Thymus (tissue), 11 donors: Measurements from ENCODE around the gene PLCG1. TPM values are rescaled to one million over a fixed set of nuclear protein-coding genes. Genes with fewer than 3 reads are reported as not detected.

Source experiments
- DNase-seq, 9 donors: peaks; one replicate each; pipeline ENCODE4 v3.0.0-alpha.2; 2013; ENCODE audit warnings: low spot score in 9 of 9, low read depth in 6 of 9, missing footprints in 1 of 9
- H3K27ac ChIP-seq, 2 donors: one replicate each; pipeline ENCODE4 v1.5.1; 2013; ENCODE audit warnings: control low read depth in 1 of 2, low read depth in 1 of 2, low read length in 1 of 2, mild to moderate bottlenecking in 1 of 2, moderate library complexity in 1 of 2
- H3K27me3 ChIP-seq, 2 donors: one replicate each; pipeline ENCODE4 v1.5.1; 2013; ENCODE audit warnings: low read length in 1 of 2; ENCODE audit not compliant: control insufficient read depth in 2 of 2, insufficient read depth in 1 of 2
- H3K36me3 ChIP-seq, 2 donors: one replicate each; pipeline ENCODE4 v1.5.1; 2013; ENCODE audit warnings: low read length in 1 of 2, mild to moderate bottlenecking in 1 of 2, moderate library complexity in 1 of 2; ENCODE audit not compliant: control insufficient read depth in 2 of 2, insufficient read depth in 2 of 2
- H3K4me1 ChIP-seq, 2 donors: one replicate each; pipeline ENCODE4 v1.5.1; 2013; ENCODE audit warnings: low read length in 2 of 2; ENCODE audit not compliant: control insufficient read depth in 2 of 2, insufficient read depth in 2 of 2
- H3K4me3 ChIP-seq, 2 donors: one replicate each; pipeline ENCODE4 v1.5.1; 2013; ENCODE audit warnings: low read length in 2 of 2, control low read depth in 1 of 2, mild to moderate bottlenecking in 1 of 2
- H3K9me3 ChIP-seq, 2 donors: one replicate each; pipeline ENCODE4 v1.5.1; 2013; ENCODE audit warnings: low read length in 1 of 2, mild to moderate bottlenecking in 1 of 2; ENCODE audit not compliant: control insufficient read depth in 2 of 2, insufficient read depth in 1 of 2
- WGBS: extraction: QIAGEN DNeasy Blood & Tissue Kit; methylation state at CpG from one replicate; pipeline ENCODE4 v1.1.7; 2013; 5-methylcytosine and 5-hydroxymethylcytosine counted together
- polyA plus RNA-seq: library from polyadenylated mRNA; stranded (reverse); fragments of 200-250 nt; gene quantifications from one replicate; pipeline ENCODE4 v1.2.3, GENCODE V29; 2013
- total RNA-seq: library from RNA; stranded (reverse); fragments of 120-200 nt; gene quantifications from one replicate; pipeline ENCODE4 v1.2.4, GENCODE V29; 2013
- donor health status: healthy.

Gene PLCG1
- total and polyA plus RNA-seq, 2 donors = 103 to 126 TPM

DNA sequence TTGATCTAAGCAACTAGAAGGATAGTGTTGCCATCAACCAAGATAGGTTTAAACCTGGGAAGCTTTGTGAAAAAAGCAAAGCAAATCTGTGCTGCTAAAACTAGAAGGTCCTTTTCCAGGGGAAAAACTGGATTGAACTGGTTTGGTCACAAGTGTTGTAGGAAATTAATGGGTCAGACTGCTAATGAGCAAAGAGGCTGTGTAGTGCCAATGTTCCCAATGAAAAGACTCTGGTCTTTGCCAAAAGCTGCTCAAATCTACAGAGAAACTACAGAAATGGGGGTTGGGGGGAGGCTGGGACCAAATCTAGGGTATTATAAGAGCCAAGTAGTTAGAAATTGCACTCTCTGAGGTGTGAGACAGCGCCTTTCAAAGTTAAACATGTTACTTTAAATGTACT is 85.0 kb downstream of the PLCG1 start:
- Histone ChIP-seq H3K36me3 (no peaks in the 10 kb centered on the region), H3K27me3 (no peaks in the 10 kb centered on the region), H3K27ac (no peak overlapping the region), H3K9me3 (no peaks in the 10 kb centered on the region), H3K4me3 (no peak overlapping the region), H3K4me1 (no peaks in the 10 kb centered on the region)
- DNase-seq = no peak
- WGBS = 96% methylated on average over 1 of the region's 1 CpG

DNA sequence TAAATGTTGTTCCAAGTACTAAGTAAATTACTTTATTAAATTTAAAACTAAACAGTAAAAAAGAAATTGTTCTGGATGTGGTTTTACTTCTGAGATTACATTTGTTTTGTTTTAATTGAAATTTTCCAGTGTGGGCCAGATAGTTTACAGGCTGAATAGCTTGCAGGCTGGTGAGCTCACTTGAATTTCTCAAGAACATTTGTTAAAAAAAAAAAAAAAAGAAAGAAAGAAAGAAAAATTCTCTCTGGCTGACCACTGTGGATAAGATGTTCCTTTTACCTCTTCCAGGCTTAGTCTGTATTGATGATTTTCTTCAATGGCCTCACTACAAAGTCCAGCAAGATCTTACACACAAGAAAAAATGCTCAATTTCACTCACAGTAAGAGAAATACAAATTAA is 85.4 kb downstream of the PLCG1 start:
- DNase-seq = no peak
- Histone ChIP-seq H3K36me3 (no peaks in the 10 kb centered on the region), H3K4me3 (no peak overlapping the region), H3K27me3 (no peaks in the 10 kb centered on the region), H3K9me3 (no peaks in the 10 kb centered on the region), H3K27ac (no peak overlapping the region), H3K4me1 (no peaks in the 10 kb centered on the region)

DNA sequence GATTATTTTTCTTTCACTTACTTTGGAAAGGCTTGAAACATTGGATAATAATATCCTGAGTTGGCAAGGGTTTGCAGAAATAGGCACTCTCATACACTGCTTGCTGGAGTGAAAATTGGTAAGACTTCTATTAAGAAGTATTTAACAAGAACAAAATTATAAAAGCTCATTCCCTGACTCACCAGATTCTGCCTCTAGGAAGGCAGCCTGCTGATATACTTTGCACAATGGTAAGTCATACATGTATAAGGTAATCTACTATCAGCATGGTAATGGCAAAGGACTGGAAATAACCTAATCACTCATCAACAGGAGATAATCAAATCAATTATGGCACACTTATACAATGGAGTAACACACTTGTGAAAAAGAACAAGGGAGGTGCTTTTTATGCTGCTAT is 85.8 kb downstream of the PLCG1 start:
- no peak for DNase-seq
- H3K9me3 ChIP-seq = no peaks in the 10 kb centered on the region
- no peaks in the 10 kb centered on the region for H3K27me3 ChIP-seq
- H3K36me3 ChIP-seq = no peaks in the 10 kb centered on the region
- H3K27ac ChIP-seq = no peak overlapping the region
- no peaks in the 10 kb centered on the region for H3K4me1 ChIP-seq
- no peak overlapping the region for H3K4me3 ChIP-seq

DNA sequence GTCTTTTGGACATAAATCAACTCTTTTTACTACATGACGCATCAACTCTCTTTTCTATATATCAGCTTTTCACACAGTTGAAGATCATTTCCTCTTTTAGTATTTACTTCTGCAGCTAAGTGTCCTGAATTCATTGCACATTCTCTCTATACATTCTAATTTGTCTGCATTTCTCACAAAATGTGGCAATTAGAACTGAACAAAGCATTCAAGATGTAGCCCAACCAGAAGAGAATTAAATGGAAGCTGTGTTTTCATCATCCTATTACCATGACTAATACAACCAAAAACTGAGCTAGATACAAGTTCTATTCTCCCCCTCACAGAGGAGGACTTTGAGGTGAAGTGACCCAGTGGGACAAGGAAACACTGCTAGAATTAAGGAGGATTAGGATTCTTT is 86.9 kb downstream of the PLCG1 start:
- Histone ChIP-seq H3K27me3 (no peaks in the 10 kb centered on the region), H3K36me3 (no peaks in the 10 kb centered on the region), H3K27ac (no peak overlapping the region), H3K4me3 (no peak overlapping the region), H3K9me3 (no peaks in the 10 kb centered on the region), H3K4me1 (no peaks in the 10 kb centered on the region)
- DNase-seq = no peak
- 97% methylated on average over 1 of the region's 1 CpG for WGBS

DNA sequence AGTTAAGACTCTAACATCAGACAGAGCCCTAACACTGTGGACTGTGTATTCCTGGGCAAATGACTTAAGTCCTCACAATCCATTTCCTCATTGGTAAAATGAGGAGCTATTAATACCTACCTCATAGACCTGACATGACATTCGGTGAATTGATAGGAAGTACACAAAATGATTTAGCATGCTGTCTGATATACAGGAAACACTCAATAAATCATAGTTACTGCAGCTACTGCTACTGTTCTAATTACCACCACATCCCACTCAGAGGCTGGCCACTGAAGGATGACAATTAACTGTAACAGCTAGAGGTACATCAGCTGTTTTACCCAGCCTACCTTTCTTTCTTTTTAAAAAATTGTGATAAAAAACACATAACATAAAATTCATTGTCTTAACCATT is 87.7 kb downstream of the PLCG1 start:
- Histone ChIP-seq H3K27me3 (no peaks in the 10 kb centered on the region), H3K4me3 (no peak overlapping the region), H3K4me1 (no peaks in the 10 kb centered on the region), H3K9me3 (no peaks in the 10 kb centered on the region), H3K27ac (no peak overlapping the region), H3K36me3 (no peaks in the 10 kb centered on the region)
- WGBS = 47% methylated on average over 1 of the region's 1 CpG
- DNase-seq = no peak

DNA sequence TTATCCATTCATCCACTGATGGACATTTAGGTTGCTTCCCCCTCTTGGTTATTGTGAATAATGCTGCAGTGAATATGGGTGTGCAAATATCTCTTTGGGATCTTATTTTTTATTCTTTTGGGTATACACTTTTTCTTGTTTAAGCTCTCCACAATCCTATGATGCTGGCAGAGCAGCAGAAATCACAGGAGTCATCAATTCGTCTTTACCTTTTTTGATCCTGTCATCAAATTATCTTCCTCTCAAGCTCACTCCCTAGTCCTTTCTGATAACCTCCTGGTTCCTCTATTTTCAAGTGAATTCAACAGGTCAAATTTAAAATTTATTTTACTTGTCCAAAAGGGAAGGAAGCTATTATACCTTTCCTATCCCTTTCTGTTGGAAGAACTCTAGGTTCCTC is 89.1 kb downstream of the PLCG1 start:
- H3K9me3 ChIP-seq = no peaks in the 10 kb centered on the region
- WGBS = 99% methylated on average over 1 of the region's 1 CpG

More for the DNA sequence above, 89.1 kb downstream of the PLCG1 start:
- Histone ChIP-seq H3K27ac (no peak overlapping the region), H3K4me3 (no peak overlapping the region), H3K4me1 (no peaks in the 10 kb centered on the region), H3K27me3 (no peaks in the 10 kb centered on the region), H3K36me3 (no peaks in the 10 kb centered on the region)
- DNase-seq = no peak

Other genes starting within 250 kb of the PLCG1 start
- gene TOP1, start 108.7 kb upstream of the PLCG1 start, total RNA-seq = 26.0 TPM
- gene TOP1, start 108.7 kb upstream of the PLCG1 start, polyA plus RNA-seq = 44.2 TPM
- gene ZHX3, start 180.2 kb downstream of the PLCG1 start, total RNA-seq = 4.2 TPM
- gene ZHX3, start 180.2 kb downstream of the PLCG1 start, polyA plus RNA-seq = 4.1 TPM
- 1.6 TPM for gene LPIN3, start 203.3 kb downstream of the PLCG1 start, total RNA-seq
- gene LPIN3, start 203.3 kb downstream of the PLCG1 start, polyA plus RNA-seq = 11.0 TPM
- 1.5 TPM for gene EMILIN3, start 229.3 kb downstream of the PLCG1 start, total RNA-seq
- 0.37 TPM for gene EMILIN3, start 229.3 kb downstream of the PLCG1 start, polyA plus RNA-seq